ENCODE measurements around the gene HOXB3.

HOXB3 gene

DNA sequence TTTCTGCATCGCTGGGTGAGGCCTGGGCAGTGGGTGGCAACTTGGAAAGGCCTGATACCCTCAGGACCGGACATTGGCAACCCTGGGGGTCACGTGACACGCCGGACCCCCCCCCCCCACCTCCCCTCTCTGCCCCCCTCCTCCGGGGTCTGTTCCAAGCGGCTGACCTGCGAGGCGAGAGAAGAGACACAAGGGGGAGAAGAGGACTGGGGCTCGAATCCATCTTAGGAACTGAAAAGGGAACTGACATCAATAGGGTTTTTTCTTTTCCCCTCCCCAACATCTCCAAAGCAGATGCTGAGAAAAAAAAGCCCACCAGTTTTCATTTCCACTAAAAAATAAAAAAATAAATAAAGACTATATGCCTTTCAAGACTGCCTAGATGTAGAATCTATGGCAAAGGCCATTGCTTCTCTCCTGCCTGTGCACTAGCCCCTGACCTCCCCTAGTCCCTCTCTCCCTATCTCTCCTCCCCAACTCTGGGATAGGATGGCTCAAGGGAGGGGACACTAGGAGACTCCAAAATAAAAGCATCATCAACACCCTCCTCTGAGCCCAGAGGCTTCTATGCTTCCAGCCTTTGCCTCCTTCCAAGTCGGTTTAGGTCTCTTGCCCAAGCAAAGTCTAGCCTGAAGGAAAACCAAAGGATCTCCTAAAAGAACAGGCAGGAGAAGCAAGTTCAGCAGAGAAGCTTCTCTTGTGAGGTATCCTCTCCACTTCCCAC, 37.4 kb downstream of the HOXB3 start:
- DNase-seq (ENCODE audit: low spot score), result peak; percentile 70
- TF ChIP-seq, protein P1, sequence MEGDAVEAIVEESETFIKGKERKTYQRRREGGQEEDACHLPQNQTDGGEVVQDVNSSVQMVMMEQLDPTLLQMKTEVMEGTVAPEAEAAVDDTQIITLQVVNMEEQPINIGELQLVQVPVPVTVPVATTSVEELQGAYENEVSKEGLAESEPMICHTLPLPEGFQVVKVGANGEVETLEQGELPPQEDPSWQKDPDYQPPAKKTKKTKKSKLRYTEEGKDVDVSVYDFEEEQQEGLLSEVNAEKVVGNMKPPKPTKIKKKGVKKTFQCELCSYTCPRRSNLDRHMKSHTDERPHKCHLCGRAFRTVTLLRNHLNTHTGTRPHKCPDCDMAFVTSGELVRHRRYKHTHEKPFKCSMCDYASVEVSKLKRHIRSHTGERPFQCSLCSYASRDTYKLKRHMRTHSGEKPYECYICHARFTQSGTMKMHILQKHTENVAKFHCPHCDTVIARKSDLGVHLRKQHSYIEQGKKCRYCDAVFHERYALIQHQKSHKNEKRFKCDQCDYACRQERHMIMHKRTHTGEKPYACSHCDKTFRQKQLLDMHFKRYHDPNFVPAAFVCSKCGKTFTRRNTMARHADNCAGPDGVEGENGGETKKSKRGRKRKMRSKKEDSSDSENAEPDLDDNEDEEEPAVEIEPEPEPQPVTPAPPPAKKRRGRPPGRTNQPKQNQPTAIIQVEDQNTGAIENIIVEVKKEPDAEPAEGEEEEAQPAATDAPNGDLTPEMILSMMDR (IDR thresholded peaks at IDR 0.05; ENCODE audit: extremely low read depth, missing control alignments), result no peak

DNA sequence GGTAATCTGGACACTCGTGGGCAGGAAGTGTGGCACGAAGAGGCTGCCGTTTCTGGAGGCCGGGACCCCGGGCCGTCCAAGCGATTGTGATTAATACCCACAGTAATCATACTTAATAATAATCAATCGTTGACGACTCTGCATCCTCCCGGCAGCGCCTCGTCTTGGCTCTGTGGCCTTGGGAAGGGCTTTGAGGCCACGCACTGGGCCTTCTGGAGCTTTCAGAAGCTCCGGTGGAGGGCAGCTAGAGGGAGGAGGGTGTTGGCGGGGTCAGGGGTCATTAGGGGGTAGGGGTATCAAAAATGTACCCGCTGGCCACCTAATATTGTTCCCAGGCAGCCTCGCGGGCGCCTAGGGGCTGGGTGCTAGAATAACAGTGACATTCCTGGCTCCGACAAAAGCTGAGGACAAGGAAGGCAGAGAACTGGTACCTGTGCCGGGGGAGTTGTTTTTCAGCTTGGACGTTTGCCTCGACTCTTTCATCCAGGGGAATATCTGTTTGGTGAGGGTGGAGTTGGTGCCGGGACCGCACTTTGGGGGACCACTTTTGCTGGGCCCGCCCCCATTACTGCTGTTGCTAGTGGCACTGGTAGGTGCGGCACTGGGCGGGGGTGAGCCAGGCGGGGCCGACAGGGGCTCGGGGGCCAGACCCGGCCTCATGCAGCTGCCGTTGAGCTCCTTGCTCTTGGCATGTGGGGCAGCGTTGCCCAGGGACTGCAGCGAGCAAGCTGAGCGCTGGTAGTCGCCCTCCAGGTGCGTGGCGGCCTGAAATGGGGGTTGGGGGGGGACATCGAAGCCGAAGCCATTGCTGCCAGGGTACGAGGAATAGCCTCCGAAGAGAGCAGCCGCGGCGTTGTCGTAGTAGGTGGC, 38.2 kb downstream of the HOXB3 start:
- DNase-seq (ENCODE audit: low spot score), result no peak
- TF ChIP-seq, protein P1 (IDR thresholded peaks at IDR 0.05; ENCODE audit: extremely low read depth, missing control alignments), result no peak

DNA sequence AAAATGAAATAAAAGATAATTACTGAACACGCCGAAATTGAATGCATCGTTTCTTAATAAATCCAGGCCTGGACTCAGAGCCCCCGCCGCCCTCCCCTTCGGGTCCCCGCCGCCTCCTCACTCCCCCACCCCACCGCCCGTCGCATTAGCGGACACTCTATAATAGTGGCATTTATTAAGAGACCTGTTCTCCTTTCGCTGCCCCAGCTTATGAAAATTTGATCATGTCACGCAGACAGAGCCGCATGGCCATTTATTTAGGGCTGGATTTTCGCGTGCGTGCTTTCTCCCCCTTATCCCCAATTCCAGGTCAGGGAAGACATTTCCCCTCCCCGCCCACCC, 38.9 kb downstream of the HOXB3 start:
- no peak for DNase-seq (ENCODE audit: low spot score)
- TF ChIP-seq, protein P1 (IDR thresholded peaks at IDR 0.05; ENCODE audit: extremely low read depth, missing control alignments), result no peak

DNA sequence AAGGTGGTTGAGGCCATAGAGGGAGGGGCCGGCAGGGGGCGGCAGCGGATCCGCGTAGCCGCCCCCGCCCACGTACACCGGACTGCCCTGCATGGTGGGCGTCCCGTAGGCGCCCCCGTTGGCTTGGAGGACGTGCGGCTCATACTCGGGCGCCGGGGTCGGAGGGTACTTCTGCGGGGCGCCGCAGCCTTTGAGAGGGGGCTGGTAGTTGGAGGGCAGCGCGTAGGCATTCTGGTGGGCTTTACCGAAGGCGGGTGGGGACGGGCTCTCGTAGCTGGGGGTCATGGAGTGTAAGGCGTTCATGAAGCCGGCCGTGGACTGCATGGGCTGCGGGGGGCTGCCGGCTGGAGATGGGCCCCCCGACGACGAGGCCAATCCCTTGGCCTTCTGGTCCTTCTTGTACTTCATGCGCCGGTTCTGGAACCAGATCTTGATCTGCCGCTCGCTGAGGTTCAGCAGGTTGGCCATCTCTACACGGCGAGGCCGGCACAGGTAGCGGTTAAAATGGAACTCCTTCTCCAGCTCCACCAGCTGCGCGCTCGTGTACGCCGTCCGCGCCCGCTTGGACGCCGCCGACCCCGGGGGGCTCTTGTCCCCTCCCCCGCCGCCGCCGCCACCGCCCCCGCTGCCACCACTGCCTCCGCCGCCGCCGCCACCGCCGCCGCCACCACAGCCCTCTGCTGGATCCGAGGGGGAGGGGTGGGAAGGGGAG, 39.4 kb downstream of the HOXB3 start:
- TF ChIP-seq, protein P1 (IDR thresholded peaks at IDR 0.05; ENCODE audit: extremely low read depth, missing control alignments), result no peak
- DNase-seq (ENCODE audit: low spot score), result no peak

DNA sequence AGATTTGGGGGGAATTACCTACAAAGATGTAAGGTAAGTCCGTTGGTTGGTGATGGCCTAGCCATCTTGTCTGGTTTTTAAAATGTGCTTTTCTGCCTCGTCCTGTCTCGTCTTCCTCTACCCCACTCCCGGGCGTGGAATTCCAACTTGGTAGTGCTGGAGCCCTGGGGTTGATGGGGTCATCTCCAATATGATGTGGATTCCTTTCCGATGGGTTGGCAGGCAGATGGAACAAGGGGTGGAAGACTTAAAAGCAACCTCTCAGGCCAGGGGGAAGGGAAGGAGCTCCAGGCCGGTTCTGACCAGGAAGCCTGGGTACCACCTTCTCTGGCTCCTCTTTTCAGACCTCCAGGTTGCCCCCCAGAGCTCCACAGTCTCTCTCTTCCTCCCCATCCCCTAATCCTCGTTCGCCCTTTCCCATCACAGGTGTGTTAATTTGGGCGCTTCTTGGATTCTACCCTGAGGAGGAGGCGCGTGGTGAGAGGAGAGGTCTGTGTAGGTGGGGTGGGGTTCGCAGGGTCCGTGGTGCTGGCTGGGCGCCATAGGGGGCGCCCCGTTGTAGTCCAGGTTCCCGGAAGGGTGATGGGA, 40.0 kb downstream of the HOXB3 start:
- DNase-seq (ENCODE audit: low spot score), result no peak
- TF ChIP-seq, protein P1 (IDR thresholded peaks at IDR 0.05; ENCODE audit: extremely low read depth, missing control alignments), result no peak

DNA sequence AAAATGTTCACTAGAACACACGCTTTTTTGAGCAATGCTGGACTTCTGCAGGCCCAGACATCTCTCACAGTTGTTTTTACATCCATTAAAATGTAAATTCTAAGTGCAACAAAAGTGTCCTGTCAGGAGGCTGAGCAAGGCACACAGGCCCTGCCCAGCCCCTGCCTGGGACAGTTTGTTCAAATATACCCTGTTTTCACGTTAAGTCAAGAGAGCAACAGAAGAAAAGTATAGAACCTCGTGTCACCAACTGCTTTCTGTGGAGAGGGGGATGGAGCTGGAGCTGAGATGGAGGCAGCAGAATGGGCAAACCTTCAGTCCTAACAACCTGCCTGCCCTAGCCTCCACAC, 40.8 kb downstream of the HOXB3 start:
- no peak for DNase-seq (ENCODE audit: low spot score)
- TF ChIP-seq, protein P1 (IDR thresholded peaks at IDR 0.05; ENCODE audit: extremely low read depth, missing control alignments), result no peak
